SHP77 treated with DMSO at 0.1 percent for 48 hours (cell line): ENCODE data around the gene TBL3.
"Not testable (repeated sequence)": the region's sequence is repeated elsewhere in the genome, so short reads cannot be mapped to it uniquely, and the experiment has no call there.

Source experiments
- DNase-seq: peaks from one replicate; lab custom pipeline; 2025; lab: John Stamatoyannopoulos, UW

The TBL3 gene

DNA sequence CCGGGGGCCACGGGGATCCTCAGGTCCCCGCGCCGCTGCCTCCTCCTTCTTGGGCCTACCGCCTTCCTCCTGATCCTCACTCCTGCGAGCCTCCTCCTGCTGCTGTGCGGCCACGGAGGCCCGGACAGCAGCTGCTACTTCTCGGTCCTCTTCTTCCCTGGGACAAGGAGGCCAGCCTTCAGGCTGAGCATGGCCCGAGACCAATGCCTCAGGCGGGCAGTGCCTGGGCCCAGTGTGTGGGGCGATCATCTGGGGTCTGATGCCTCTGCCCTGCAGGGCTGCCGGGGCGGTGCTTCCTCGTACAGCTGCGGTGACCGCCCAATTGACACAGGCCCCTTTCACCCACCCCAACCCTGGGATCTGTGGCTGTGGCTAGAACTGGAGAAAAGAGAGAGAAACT, 29.2 kb downstream of the TBL3 start:
- DNase-seq, result no peak

DNA sequence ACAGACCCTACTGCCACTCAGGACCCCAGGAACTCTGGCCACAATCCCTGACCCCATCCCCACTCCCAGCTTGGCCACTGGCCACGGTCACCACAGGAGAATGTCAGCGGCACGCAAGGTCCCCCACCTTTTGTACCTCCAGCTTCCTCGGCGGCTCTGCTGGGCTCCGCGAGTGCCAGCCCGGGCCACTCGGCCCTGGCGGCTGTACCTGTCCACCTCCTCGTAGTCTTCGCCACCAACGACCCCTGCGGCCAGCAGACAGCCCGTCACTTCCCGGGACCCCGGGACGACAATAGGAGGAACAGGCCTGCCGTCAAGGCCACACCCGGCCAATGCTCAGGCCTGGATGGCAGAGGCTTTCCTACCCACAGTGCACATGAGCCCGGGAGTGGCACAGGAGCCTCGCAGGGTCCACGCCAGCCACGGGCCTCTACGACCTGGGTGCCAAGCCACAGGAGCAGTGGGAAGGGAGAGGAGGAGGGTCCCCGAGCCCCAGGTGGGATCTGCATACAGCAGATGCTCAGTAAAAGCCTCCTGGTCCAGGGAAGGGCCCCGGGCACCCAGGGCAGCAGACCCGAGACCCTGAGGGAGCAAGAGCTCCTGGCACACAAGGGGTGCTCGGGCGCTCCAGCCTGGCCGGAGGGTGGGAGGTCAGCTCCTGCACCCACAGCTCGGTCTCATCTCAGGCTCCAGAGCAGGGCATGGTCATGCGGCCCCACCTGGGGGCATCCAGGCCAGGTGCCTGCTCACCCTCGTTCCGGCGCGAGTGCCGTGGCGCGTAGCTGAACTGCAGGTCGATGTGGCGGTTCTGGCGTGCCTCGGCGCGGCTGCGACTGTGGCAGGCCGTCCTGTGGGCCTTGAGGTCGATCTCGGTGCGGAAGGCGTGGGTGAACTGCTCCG, 29.9 kb downstream of the TBL3 start:
- no peak for DNase-seq

DNA sequence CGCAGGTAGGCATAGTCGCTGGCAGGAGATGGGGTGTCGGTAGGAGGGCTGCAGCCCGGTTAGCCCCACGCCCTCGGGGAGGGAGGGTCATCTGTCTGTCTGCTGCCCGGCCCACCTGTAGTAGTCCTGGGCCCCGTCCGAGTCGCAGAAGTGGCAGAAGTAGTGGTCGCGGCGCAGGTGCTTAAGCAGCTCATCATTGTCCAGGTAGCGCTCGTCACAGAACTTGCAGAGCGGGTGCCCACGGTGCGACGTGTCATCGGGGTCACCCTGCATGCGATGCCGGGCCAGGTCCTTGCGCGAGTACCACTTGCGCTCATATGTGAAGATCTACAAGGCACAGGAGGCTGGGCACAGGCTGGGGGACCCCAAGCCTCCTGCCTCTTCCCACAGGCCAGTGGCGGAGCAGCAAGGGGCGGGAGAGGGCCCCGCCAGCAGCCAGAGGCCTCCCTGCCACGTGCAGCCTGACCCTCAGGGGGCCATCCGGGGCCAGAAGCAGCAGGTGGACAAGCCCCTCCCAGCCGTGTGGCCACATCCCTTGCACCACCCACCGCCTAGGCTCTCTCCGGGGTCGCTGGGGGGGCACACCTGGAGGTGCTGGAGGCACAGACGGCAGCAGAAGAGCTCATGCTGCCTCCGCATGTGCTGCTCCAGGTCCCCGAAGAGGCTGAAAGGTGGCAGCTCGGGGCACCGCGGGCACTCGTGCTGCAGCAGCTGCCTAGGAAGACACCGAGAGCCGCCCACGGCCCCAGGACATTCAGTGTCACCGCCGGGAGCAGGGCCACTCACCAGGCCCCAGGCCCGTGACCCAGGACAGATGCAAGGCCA, 30.8 kb downstream of the TBL3 start:
- no peak for DNase-seq

DNA sequence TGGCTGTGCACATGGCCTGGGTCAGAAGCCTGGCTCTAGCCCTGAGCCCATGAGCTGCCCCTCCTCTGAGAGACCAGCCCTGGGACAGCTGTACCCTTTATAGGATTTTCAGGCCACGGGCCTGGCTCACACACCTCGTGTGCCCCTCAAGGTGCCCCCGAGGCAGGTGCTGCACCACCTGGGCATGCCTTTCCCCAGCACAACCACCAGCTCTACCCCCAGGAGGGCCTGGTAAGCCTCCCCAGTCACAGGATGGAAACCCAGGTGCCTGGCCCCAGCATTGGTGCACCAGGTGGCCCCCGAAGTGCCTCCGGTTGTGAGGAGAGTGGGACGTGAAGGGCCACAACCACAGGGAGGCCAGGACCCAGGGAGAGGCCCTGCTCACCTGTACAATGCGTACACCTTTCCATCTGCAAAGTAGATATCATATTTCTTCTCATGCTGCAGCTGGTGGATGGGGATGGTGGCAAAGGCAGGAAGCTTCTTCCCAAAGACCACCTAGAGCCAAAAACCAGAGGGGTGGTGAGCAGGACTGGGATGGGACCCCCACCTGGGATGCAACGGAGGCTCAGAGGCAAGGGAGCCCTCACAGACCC, 31.5 kb downstream of the TBL3 start:
- no peak for DNase-seq

DNA sequence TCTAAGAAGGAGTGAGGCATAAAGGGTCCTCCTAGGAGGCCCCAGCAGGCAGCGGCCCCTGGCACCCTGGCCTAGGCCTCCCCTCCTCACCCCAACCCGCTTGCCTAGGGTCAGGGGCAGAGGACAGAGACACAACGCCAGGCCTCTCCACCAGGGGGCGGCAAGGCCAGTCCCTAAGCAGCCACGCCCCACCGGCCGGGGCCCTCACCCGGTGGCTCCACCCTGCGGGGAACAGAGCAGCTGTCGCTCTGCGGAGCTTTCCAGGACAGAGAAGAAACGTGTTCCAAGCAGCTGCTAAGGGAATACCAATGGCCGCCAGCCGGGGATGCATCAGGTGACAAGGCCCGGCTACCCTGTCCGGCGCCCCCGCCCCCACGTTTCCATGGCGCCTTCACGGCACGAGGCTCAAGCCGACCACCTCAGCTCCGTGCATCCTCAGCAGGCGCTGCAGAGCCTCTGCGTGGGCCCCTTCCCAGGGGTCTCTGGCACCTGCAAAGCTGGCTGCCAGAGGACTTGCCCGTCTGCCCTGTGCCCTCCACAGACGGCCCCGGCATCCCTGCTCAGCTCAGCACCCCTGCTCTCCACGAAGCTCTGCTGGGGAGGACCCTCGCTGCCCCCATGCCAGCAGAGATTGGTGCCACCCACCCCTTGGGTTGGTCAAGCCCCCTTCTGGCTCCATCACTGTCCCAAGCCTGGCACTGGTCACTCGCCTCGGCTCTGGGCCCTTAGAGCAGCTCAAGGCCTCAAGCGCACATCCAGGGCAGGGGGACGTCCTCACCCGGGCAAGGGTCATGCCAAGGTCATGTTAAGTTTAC, 32.2 kb downstream of the TBL3 start:
- peak; percentile 81 for DNase-seq

DNA sequence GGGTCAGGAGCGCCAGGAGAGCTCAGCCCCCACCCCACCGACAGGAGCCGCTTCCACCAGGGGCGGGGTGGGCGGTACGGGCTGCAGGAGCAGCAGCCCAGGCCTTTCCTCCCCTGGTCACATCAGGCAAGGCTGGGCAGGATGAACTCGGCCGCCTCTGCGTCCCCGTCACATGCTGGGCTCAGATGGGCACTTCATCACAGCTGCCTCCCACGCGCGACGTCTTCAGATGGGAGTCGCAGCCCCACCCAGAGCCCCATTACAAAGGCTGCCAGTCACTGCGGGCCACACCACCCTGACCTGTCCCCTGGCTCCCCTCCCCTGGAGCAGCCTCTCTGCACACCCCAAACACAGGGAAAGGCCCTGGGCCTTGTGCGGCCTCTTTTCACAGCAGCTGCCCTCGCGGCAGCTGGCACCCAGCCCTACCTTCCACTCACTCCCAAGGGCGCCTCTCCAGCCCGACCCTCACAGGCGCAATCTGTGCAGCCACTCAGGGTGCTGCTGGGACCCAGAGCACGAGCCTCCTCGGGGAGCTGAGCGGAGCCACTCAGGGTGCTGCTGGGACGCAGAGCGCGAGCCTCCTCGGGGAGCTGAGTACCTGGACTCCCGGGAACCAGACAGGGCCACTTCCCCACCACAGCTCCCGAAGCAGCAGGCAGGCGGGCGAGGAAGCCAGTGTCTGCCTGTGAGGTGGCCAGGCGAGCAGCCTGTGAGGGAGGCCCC, 33.1 kb downstream of the TBL3 start:
- no peak for DNase-seq

DNA sequence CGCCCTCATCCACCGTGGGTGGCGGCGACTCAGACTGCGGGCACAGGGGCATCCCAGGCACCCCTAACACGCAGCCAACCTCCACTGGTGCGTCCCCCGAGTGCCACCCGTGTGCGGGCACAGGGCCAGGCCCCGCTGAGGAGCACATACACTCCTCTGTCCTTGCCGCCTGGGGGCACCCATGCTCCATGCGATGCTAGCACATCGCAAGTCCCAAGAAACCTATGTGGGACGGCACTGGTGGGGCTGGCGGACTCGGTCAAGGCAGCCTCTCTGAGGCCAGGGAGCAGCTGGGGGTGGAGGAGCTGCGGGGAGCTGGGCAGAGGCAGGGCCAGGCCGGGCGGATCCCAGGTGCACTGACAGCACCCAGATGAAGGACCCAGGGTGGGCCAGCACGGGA, 33.8 kb downstream of the TBL3 start:
- no peak for DNase-seq

DNA sequence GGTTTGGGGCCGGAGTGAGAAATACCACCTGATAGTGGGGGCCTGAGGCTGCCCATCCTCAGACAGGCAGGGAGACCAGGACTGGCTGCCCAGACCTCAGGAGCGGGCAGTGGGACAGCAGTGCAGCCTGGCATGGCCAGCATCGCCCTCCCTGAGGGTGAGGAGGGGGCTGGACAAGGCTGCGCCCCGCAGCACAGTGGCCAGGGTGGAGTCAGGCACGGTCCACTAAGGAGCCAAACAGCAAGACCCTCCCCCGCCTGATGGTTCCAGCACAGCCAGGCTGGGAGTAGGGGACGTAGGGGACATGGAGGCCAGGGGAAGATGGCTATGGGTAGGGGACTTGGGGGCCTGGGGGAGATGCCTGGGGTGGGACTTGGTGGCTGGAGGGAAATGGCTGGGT, 34.5 kb downstream of the TBL3 start:
- DNase-seq, result no peak

DNA sequence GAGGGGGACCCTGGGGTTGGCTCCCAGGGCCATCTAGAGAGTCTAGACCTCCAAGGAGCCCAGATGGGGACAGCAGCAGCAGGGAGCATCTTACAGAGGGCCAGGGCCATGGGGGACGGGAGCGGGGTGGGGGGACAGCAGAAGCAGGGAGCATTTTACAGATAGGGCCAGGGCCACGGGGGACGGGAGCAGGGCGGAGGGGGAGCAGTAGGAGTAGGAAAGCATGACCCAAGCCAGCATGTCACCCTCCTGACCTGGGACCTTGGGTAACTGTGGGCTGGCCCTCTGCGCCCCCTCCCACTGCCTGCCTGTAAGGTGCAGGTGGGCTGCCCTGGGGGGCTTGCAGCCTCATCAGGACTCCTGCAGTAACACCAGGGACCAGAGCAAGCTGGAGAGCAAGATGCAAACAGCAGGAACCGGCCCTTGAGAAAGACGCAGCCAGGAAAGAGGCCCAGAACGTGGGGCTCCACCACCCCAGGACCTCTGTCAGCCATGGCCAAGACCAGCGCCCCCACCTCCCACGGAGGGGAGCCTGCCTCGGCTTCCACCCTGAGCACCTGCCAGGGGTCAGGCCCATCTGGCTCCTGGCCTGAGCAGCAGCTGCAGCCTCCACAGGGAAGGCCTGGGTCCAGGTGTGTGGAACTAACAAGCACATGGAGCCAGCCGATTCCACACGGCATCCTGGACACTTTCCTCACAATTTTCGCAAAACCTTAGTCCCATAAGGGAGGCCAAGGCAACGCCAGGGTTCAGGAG, 35.4 kb downstream of the TBL3 start:
- no peak for DNase-seq

DNA sequence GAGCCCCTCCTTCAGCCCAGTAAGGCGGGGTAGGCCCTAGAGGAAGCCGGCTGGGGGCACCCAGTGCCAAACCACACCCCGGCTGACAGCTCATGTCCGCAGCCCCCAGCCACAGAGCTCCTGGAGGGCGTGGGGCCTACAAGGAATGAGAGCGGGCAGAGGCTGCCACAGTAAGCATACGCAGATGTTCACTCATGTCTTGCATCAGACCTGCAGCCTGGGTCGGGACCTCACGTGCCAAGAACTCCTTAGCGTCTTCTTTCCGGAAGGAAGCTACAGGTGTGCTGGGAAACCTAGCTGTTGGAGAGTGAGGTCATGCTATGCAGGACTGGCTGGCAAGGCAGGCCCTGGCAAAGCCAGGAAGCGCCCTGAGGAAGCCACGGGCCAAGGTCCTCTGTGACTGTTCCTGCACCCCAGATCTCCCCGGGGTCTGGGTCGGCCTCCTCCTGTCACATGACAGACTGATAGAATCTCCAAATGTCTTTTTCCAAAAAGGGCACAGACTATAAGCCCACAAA, 36.2 kb downstream of the TBL3 start:
- no peak for DNase-seq

DNA sequence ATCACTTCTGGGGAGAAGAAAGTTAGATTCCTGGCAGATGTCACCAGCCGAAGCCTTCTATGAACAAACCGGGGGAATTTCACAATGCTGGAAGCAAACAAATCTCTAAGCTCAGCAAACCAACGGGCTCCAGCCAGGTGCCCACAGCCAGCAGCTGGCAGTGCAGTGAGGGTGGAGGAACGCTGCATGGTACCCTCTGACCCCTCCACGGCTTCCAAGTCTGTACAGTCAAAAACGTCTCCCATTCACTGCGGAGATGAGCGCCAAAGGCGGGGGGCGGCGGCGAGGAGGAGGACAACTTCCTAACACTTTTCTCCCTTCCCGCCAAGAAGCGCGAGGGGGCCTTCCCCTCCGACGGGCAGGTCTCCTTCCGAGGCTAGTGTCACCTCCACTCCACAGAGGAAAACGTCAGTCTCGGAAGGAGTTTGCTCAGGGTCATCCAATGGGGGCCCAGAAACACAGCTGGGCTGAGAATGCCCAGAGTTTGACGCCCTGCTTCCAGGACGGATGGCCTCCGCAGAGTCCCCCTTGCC, 36.8 kb downstream of the TBL3 start:
- no peak for DNase-seq

DNA sequence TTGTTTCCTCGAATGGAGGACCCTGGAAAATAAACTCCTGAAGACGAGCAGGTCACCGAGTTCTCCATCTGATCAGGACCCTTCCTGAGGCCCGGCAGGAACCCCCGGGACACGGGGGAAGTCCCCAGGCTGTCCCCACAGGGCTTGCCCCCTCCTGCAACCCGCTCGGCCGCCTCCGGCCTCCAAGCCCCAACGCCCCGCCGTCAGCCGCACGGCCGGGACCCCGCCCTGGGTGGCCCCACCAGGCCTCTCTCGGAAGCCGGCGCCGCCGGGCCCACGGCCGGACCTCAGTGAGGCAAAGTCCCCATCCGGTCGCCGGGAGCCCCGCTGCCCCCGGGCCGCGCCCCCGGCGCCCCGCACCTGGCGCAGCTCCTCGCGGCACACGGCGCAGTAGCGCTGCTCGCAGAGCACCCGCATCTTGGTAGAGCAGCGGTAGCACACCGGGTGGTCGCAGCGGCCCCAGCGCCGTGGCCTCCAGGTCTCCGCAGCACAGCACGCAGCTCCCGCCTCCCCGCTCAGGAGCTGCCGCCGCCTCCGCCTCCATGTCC, 37.4 kb downstream of the TBL3 start:
- no peak for DNase-seq

DNA sequence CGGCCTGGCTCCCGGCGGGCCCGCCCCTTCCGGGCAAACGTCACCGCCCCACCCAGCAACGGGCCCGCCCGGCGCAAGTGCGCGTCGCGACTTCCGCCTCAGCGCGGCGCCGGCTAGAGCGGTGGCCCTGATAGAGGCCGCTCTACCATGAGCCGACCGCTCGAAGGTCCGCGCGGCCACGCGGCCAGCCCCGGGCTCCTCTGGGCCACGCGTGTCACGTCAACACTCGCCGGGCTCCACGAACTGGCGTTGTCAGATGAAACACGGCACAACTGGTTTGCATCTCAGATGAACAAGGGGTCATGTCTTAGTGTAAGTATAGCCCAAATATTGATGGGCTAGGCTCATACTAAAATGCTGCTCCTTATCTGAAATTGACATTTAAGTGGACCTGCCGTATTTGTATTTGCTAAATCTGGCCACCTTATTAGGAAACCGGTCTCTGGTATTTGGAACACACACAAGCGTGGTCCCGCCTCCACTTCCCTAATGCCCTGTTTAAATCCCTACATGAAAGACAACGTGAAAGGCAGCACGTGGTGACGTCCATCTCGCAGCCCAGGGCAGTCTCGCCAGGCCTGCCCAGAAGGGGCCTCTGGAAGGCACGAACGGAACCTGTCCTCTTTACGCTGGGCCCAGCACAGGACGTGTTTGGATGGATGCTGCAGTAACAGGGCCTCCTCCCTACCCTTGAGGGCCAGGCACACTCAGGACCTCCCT, 38.1 kb downstream of the TBL3 start, which contains the start of gene ZNF598:
TSS of gene ZNF598 (minus strand) at position 31 of the 720 bp plus-strand sequence.
- peak; percentile 25 for DNase-seq

DNA sequence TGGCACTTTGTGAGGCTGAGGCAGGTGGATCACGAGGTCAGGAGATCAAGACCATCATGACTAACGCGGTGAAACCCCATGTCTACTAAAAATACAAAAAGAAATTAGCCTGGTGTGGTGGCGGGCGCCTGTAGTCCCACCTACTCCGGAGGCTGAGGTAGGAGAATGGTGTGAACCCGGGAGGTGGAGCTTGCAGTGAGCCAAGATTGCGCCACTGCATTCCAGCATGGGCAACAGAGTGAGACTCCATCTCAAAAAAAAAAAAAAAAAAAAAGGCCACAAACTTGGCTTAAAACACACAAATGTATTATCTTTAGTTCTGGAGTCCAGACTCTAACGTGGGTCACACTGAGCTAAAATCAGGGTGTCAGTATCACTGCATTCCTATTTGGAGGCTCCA, 39.9 kb downstream of the TBL3 start:
- not testable (repeated sequence) for DNase-seq

DNA sequence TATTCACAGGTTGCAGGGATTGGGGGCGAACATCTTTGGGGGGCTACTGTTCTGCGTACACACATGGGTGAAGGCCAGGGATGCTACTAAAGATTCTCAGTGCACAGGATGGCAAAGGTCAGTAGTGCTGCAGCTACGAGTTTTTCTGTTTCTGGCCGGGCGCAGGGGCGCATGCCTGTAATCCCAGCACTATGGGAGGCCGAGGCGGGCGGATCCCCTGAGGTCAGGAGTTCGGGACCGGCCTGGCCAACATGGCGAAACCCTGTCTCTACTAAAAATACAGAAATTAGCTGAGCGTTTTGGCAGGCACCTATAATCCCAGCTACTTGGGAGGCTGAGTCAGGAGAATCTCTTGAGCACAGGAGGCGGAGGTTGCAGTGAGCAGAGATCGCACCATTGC, 41.7 kb downstream of the TBL3 start:
- no peak for DNase-seq

DNA sequence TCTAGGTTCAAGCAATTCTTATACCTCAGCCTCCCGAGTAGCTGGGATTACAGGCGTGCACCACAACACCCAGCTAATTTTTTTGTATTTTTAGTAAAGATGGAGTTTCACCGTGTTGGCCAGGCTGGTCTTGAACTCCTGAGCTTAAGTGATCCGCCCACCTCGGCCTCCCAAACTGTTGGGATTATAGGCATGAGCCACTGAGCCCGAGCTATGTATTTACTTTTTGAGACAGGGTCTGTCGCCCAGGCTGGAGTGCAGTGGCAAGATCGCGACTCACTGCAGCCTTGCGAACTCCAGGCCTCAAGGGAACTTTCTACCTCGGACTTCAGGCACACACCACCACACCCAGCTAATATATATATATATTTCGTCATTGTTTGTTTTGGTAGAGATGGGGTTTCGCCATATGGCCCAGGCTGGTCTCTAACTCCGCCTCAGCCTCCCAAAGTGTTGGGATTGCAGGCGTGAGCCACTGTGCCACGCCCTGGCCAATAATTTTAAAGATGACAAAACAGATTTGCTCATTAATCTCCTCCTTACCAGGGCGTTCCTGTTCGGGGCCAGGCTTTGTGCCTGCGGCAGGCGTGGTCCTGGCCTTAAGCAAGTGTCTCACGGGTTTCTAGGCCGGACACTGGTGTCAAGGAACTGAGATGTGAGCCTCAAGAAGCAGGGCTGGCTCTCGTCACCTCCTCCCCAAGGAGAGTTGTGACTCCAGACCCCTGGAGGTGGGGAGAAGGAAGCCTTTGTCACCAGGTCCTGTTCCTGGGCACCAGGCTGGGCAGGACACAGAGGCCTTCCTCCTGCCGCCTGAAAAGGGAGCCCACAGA, 43.5 kb downstream of the TBL3 start:
- no peak for DNase-seq

DNA sequence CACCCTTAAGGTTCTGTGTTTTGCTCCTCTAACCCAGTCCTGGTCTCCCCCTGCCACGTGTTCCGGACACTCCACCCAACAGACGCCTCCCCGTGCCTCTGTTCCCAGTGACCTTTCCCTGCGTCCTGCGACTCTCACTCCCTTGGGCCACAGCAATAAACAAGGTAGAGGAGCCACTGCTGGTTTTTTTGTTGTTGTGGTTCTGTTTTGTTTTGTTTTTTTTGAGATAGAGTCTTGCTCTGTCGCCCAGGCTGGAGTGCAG, 44.0 kb downstream of the TBL3 start:
- no peak for DNase-seq

DNA sequence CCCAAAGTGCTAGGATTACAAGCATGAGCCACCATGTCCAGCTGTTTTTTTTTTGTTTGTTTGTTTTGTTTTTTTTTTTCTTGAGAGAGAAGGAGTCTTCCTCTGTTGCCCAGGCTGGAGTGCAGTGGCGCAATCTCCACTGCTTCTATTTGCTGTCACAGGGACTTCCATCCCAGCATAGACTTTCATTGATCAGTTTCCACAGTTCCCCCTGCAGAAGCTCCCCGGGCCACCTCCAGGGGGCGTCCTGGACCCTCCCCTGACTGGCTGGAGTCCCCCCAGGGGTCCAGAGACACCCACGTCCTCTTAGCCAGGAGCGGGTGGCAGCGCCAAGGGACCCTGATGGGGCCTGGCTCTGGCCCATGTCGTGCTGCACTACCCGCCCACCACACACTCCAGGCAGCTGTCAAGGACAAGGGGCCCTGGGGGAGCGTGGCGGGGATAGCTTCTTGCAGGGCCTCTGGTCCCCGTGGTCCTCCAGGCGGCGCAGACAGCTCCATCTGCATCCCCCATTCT, 44.6 kb downstream of the TBL3 start:
- DNase-seq, result no peak
